Dermis blood vessel endothelial cell (primary cell): Measurements from ENCODE around the gene PPFIBP2. TPM values are rescaled to one million over a fixed set of nuclear protein-coding genes. Genes with fewer than 3 reads are reported as not detected.
A peak's percentile ranks its signal among the peaks of the same experiment; 100 is the strongest.
"Not testable (repeated sequence)": the region's sequence is repeated elsewhere in the genome, so short reads cannot be mapped to it uniquely, and the experiment has no call there.

Experiments used
- DNase-seq: peaks from one replicate; pipeline ENCODE4 v3.0.0; 2010
- total RNA-seq: library from RNA; depleted of rRNA; stranded (reverse); fragments of >200 nt; gene quantifications from 2 replicates; pipeline ENCODE4 v1.2.3, GENCODE V29; 2014

Gene PPFIBP2
- total RNA-seq, 1 donor from 2014 or later, result 3.2 TPM

DNA sequence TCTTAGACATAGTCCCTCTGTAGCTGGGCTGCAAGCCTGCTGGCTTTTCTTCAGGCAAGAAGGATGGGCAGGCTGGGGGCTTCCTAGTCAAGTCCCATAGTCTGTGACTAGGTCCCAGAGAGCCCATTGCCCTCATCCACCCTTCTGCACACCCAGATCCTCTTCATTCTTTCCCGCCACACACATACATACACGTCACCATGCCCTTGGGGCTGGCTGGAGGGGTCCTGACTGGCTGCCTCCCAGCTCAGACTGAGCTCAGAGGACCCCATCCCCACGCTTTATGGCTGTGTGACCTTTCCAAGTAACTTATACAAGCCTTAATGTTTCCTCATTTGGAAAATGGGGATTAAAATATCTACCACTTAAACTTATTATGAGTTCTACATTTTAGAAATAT lies 13.5 kb upstream of the PPFIBP2 start:
- DNase-seq, result no peak

DNA sequence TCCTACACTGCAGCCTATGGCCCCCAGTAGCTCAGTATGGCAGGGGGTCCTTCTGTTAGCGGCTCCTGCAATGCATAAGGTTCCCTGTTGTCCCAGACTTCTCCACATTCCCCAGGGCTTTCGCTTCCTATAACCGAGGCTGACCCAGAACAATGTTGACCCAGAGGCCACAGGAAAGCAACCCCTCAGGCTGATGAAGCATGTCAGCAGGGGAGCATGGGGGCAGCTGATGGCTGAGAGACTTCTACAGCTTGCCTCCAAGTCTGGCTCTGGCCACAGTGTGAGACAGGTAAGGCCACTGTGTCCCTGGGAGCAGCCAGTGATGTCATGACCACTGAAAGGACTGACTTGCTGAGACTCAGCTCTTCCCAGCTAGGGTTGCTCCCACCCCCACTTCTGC lies 12.5 kb upstream of the PPFIBP2 start:
- DNase-seq, result no peak

DNA sequence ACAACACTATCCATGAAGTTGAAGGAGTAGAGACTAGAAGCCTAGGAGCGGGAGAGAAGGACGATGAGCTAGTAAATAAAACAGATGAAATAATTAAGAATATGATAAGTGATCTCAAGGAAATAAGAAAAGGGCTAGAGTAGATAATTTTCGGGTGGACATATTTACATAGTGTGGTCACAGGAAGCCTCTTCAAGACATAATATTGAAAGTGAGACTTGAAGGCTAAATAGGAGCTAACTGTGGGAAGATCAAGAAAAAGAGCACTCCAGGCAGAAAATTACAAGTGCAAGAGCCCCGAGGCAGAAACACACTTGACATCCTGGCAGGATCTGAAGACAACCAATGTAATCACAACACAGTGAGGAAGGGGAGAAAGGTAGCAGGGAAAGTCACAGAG lies 11.9 kb upstream of the PPFIBP2 start:
- no peak for DNase-seq

DNA sequence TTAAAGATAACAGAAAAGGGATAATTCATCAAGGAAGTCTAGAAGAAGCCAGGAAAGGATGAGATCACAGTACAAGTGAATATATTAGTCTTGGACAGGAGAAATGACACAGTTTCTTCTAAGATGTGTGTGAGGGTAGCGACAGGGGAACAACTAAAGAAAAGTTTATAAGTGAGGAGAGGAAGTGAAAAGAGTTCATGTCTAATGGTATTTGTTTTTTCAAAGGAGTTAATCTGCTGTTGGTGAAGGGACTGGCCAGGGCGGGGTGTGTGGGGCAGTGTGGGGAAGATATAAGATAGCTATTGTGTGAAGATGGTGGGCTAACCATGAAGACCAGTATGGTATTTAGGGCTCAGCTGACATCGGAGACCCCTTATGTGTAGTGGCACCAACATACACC lies 7.6 kb upstream of the PPFIBP2 start:
- DNase-seq, result no peak

DNA sequence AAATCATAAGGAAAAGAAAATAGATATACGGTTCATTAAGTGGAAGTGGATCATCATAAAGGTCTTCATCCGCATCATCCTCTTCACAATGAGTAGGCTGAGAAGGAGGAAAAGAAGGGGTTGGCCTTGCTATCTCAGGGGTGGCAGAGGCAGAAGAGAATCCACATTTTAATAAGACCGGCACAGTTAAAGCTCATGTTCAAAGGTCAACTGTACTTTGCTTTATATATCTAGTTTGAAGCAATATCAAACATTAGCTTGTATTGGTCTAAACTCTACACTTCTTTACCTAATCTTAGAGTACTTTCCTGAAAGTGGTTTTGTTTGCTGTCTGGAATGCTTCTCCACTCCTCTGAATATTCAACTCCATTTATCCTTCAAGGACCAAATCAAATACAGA lies 5.7 kb upstream of the PPFIBP2 start:
- no peak for DNase-seq

DNA sequence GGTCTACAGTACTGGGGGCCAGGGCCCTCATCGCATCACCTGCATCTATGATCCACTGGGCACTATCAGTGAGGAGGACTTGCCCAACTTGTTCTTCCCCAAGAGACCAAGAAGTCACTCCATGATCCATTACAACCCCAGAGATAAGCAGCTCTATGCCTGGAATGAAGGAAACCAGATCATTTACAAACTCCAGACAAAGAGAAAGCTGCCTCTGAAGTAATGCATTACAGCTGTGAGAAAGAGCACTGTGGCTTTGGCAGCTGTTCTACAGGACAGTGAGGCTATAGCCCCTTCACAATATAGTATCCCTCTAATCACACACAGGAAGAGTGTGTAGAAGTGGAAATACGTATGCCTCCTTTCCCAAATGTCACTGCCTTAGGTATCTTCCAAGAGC lies 3.8 kb upstream of the PPFIBP2 start:
- no peak for DNase-seq

DNA sequence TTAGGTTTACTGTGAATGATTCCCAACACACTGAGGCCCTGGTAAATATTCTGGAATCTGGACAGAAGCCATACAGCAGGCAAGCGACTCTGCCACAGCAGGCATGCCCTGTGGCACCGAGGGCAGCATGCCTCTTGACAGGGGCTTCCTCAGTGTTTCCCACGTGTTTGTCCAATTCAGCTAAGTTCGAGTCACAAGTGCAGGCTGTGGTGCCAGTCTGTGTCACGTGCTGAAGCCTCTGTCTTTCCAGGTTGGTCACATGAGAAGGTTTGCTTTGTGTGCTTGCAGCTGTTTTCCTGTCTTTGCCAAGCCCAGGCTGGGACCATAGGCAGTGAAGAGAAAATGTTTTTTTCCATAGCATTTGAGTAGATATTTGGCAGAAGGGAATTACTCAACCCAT lies 2.4 kb upstream of the PPFIBP2 start:
- peak; percentile 66 for DNase-seq

DNA sequence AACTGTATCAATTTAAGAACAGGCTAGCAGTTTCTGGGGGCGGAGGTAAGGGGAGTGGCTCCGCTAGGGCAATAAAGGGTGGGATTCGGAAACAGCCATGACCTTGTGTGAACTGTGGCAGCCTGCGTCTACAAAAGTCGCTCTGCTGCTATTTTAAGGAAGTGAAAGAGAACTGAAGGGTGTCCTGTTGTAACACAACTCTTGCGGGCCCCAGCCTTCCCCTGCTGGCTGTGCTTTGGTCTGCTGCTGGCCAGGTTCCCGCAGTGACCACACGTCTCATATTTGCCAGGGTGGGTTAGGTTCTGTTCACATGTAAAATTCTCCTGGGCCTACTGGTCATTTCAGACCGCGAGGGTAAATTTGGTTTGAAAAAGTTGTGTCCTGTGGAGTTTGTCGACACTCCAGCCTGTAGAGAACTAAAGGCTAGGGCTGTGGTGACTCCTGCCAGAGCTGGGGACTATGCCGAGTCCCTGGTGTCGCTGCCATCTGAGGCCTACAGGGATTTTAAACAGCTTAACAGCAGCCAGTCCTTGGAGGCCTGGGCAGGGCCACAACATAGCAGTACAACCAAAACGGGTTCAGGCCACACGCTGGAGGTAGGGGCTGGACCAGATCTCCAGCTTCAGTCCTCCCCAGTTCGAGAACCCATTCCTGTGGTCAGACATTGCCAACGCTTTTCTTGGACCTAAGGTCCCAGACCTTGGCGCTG lies 1.1 kb upstream of the PPFIBP2 start:
- DNase-seq, result no peak

DNA sequence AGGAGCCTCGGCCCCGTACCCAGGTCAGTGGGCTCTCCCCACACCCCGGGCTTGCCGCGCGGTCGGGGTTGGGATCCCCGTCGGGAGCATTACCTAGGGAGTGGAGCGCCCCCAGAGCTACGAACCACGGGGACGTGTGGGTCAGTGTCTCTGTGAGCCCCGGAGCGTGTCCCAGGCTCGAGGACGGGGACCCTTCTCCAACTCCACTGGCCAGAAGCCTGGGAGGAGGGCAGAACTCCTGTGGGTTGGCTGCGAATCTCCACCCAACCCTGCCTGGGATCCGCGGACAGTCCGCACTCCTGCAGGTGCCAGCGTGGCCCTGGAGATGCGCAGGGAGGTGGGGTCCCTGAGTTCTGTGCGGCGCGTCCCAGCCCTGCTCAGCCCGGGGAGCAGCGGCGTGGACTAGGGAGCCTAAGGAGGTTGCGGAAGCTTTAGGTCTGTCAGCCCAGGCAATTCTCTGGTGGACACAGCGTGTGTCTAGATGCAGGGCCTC lies 346 bp downstream of the PPFIBP2 start:
- DNase-seq, result peak; percentile 2

DNA sequence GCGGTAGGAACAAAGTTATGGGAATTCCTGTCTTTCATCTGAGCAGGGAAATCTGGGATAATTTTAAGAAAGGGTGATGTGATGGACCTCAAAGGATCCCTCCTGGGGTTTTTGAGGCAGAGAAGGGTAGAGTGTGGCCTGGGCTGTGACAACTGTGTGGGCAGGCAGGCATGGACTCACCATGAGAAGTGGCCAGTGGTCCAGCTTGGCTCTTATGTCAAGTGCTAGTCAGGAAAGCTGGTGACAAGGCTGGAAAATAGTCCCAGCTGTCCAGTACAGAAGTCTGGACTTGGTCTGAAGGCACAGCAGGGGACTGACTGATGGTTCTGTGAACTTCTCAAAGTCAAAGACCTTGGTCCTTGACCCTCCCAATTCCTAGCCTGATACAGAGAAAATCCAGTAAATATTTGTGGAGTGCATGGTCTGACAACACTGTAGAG lies 1.7 kb downstream of the PPFIBP2 start:
- no peak for DNase-seq

DNA sequence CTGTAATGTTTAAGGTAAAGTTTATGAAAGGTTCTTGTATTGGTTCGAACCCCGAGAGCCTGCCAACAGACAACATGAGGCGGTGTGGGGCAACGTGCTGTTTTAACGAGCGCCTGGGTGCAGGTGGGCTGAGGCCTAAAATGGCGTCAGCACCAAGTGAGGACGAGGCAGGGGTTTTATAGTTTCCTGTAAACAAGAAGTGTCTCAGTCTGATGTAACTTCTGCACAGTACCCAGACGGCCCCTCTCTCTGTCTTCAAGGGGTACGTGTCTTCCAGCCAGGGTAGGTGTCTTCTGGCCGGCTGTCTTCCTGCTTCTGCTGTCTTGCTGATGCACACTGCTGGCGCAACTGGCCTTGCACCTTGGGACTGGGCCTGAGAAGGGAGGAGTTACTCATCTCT lies 2.7 kb downstream of the PPFIBP2 start:
- no peak for DNase-seq

DNA sequence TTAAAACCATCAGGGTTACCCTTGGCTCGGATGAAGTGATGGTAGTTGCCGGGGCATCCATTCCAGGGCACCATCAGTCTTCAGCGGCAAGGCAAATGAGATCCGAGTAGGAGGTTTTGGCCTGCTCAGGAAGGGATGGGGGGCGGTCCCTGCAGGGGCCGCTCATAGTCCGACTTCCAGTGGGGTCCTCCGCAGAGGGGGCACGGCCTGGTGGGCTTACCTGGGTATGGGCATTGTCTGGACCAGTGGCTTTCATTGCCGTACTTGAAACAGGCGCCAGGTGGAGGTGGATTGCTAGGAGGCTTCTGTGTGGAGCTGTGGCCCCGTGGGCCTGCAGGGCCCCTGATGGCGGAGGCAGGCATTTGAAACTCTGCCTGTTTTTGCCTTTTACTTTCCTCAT lies 3.9 kb downstream of the PPFIBP2 start:
- DNase-seq, result not testable (repeated sequence)

DNA sequence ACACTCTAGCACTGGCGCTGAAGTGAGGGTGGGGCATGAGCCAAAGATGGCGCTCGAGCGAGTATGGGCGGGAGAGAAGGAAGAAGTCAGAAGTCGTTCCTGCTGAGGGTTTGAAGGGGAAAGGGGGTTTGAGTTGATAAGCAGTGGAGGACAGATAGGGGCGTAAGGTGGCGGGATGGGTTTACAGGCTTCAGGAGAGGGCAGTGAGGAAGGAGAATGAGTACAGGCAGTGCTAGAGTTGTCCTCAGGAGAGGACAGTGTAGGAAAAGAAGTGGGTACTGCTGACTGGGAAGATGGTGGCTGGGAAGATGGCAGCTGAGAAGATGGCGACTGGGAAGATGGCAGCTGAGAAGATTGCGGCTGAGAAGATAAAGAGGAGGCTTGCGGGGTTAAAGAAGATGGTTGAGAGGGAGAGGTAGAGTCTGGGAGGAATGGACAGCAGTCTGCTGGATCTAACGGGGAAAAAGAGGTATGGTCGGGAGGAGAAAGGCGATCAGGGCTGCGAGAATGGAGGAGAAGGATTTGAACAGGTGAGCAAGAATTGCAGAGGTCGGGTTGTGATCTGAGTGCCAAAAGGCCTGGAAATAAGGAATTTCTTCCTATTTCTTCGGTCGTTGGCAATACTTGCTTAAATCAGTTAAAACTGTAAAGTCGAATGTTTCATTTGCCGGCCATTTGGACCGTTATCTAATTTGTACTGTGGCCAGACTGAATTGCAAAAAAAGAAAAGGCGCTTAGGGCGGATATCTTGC lies 5.2 kb downstream of the PPFIBP2 start:
- no peak for DNase-seq

DNA sequence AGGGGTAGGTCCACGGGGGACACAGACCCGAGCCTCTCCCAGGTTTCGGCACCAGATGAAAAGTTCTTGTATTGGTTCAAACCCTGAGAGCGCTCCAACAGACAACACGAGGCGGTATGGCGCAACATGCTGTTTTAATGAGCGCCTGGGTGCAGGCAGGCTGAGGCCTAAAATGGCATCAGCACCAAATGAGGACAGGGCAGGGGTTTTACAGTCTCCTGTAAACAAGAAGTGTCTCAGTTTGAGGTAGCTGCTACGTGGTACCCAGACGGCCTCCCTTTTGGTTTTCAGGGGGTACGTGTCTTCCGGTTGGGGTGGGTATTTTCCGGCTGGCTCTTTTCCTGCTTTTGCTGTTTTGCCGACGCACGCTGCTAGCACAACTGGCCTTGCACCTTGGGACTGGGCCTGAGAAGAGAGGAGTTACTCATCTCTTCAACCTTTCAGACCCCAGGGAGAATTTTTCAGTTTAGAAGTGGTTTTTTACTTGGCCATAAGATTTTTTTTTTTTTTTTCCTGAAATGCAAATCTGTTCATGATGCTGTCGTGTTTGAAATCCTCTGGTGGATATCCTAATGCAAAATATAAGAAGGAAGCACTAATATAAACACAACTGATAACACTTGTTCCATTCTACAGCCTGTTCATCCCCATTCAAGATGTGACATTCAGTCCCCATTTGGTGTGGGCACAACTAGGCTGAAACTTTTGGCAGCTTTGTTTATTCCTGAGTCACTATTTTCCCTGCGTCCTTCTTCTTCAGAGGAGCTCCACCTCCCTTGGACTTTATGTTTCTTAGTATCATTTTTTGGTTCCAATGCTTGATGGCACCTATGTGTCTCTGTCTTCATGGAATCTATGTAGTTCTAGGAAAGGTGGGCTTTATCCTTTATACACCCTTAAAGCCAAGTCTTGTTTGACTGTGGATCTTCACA lies 6.5 kb downstream of the PPFIBP2 start:
- DNase-seq, result no peak

DNA sequence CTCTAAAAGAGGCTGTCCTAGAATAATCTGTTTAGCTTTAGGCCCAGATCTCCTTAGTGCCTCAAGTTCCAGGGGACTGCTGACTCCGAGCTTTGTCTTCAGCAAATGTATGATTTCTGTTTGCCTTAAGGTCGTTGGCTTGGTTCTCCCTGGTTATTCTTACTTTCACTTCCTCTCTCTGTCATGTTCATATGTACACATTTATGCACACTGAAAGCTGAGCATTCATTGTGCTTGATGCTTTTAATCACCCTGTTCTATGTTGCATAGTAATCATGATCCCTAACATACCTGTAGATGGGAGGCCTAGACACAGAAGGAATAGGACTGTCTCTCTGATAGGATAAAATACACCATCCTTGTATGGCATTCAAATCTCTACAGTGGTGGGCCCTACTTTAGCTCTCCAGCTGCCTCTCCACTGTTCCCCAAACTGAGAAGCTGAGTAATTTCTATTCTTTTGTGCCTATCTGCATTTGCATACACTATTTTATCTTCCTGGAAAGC lies 7.2 kb downstream of the PPFIBP2 start:
- no peak for DNase-seq

DNA sequence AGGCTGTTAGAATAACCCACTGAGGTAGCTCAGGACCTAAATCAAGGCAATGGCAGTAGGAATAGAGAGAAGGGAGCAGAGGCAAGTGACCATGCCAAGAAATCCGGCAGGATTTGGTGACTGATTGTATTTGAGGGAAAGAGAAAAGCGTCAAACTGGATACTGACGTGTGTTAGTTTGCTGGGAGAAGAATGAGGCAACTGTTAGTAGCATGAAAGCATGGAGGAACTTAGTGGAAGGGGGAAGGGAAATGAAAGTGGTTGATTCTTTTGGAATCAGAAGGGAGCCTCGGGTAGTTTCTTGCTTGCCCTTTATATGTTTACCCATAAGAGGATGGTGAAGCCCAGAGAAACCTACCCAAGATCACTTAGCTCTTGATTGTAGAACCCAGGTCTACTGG lies 8.3 kb downstream of the PPFIBP2 start:
- no peak for DNase-seq

DNA sequence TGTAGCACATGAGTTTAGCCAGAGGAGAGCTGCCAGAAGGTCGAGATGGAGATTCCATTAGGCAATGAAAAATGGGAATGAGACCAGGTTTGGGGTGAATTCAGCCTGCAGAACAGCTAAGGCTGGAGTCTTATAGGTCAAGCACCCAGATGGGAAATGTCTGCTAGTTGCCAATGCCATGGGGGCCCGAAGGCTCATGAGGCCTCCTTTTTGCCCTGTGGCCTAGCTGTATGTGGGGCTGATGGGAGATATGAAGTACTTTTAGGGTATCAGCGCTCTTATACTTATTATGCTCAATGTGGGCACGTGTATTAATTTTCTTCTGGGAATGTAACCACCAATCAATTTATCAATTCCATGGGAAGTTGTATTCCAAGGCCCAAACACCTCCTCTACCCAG lies 8.7 kb downstream of the PPFIBP2 start:
- no peak for DNase-seq

DNA sequence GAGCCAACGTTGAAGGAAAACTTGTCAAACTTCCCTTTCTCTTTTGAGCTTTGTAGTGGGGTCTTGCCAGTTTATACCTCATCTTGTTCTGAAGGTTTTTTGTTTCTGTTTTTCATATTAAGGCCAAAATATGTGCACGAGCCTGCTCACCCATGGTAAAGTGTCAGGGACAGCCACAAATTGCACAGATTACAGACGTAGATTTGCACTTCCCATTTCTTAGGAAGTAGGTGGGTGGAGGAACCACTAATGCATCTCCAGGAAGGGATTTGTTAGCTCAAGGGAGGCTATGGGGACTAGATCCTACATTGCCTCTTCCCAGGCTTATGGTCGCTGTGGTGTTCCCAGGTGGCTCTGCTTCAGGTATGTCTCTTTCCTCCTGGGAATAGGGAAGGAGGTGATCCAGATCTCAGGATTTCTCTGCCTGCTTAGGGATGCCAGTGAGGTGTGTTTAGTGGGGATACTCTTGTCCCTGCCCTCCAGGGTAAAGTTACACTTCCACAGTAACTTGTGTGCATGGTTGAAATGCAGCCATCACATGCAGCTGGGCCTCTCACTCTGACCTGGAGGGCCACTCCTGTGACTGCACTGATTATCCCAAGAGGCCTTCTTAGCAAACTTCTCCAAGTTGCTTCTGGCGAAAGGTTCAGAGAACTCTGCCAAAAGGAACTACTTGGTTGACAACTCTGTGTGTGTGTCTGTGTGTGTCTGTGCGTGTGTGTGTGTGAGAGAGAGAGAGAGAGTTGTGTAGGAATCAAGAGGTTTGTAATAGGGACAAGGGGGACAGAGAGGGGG lies 9.8 kb downstream of the PPFIBP2 start:
- no peak for DNase-seq

DNA sequence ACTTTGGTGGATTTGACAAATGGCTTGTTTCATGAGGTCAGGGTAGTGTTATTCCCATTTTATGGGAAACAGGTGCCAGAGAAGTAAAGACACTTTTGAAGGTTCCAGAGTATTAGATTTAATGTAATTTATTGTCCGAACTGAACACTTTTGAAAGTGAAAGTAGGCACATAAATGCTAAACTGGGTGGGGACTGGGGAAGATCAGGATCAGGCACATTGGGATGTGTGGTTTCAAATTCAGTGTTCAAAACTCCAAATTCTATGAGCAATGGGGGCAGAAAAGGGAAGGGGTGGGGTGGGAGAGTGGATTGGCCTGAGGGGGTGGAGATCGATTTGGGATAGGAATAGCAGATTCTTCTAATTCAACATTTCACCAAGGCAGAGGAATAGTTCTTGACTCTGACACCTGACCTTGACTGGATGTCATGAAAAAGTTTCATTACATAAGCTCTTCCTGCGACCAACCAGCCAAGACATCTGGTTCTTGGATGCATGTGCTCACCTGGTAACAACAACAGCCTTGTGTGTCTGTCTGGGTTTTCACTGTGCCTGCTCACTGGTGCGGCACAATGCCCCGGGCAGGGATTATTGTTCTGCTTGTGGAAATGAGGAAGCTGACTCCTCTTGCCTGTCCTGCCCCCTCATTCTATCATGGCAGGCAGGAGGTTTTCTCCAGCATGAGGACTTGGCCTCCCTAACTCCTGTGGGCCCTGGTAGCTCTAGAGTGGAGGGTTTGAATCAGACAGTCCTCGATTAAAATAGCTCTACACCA lies 10.8 kb downstream of the PPFIBP2 start:
- no peak for DNase-seq

DNA sequence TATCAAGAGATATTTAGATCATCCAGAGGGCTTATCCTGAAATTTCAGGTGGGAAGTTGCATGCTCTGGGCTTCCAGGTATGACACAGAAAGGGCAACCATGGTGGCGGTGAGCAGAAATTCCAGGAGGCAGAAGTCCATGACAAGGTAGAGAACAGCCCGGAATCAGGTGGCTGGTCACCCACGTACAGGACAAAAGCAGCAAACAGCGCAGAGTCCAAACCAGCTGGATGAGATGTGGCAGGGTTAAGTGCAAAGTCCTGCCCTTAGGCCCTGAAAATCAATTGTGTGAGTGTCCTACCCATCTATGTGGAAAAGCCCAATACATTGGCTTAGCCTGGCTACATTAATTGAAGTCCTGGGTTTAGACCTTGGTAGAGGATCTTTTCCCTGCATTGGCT lies 11.6 kb downstream of the PPFIBP2 start:
- DNase-seq, result no peak

DNA sequence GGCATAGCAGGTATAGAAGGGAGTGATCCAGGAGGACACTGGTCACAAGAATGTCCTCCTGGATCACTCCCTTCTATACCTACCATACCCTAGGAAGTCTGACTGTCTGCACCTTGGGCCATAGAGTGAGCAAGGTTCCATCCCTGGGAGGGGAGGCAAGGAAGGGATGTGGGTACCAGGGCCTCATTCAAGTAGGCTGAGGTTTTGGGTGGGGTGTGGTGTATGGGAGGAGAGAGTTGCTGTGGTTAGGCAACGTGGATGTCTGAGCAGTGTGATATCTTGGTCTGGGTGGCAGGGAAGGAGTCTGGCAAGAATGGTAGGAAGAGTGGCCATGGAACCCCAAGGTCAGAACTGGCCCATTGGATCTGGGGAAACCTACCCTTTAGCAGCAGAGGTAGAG lies 13.2 kb downstream of the PPFIBP2 start:
- no peak for DNase-seq
